Activated CD4-positive, alpha-beta T cell treated with anti-CD3 and anti-CD28 coated beads, Interleukin-2, amount 10 ng/mL, durations not matched to agents 24 days and 14 days (primary cell): ENCODE measurements around the gene FSCN2. TPM values are rescaled to one million over a fixed set of nuclear protein-coding genes. Genes with fewer than 3 reads are reported as not detected.
"Not testable (repeated sequence)": the region's sequence is repeated elsewhere in the genome, so short reads cannot be mapped to it uniquely, and the experiment has no call there.

Experiments
- DNase-seq: peaks from one replicate; pipeline ENCODE4 v3.0.0; 2022
- H3K27ac Mint-ChIP-seq: one replicate; pipeline ENCODE4 v1.8.0; 2022; ENCODE audit warnings: mild to moderate bottlenecking, mixed read lengths
- H3K27me3 Mint-ChIP-seq: one replicate; pipeline ENCODE4 v1.8.0; 2022; ENCODE audit warnings: mixed read lengths
- H3K36me3 Mint-ChIP-seq: one replicate; pipeline ENCODE4 v1.8.0; 2022; ENCODE audit warnings: low read depth, mild to moderate bottlenecking, mixed read lengths
- H3K4me1 Mint-ChIP-seq: one replicate; pipeline ENCODE4 v1.8.0; 2021; ENCODE audit warnings: mixed read lengths
- H3K4me3 Mint-ChIP-seq: one replicate; pipeline ENCODE4 v1.8.0; 2022; ENCODE audit warnings: mild to moderate bottlenecking, moderate library complexity, mixed read lengths
- H3K9me3 Mint-ChIP-seq: one replicate; pipeline ENCODE4 v1.8.0; 2021; ENCODE audit warnings: mixed read lengths
- intact Hi-C: fragments of 100-400 bp; cut with micrococcal nuclease; formaldehyde crosslinking; loops from one replicate; pipeline ENCODE4 v1.15.1; 2023
- total RNA-seq: library from RNA; stranded (reverse); gene quantifications from 2 replicates; pipeline ENCODE4 v1.2.3, GENCODE V29; 2022

FSCN2 gene
- total RNA-seq, 1 donor from 2014 or later: 0.51 TPM

DNA sequence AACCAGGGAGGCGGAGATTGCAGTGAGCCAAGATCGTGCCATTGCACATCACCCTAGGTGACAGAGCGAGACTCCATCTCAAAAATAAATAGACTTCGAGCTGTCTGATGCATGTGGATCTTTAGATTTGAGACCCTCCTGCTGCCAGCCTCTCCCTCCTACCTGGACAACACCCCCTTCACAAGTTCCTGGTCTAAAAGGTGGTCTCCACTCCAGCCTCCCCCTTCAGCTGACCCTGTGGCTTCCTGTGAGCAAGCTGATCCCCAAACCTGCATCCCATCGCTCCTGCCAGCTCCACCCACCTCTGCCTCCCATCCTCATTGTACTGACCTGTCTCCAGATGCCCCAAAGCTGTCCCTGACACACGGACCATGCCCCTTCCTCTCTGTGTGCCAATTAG is 51.1 kb downstream of the FSCN2 start:
- intact Hi-C loops: no loop called here
- peaks cover 10% of the 10 kb centered on the region for H3K4me1 Mint-ChIP-seq
- H3K27ac Mint-ChIP-seq: peak overlapping the region; percentile 6
- no peak overlapping the region for H3K4me3 Mint-ChIP-seq
- peaks cover 42% of the 10 kb centered on the region for H3K36me3 Mint-ChIP-seq
- H3K9me3 Mint-ChIP-seq: no peaks in the 10 kb centered on the region
- DNase-seq: no peak
- H3K27me3 Mint-ChIP-seq: no peaks in the 10 kb centered on the region

DNA sequence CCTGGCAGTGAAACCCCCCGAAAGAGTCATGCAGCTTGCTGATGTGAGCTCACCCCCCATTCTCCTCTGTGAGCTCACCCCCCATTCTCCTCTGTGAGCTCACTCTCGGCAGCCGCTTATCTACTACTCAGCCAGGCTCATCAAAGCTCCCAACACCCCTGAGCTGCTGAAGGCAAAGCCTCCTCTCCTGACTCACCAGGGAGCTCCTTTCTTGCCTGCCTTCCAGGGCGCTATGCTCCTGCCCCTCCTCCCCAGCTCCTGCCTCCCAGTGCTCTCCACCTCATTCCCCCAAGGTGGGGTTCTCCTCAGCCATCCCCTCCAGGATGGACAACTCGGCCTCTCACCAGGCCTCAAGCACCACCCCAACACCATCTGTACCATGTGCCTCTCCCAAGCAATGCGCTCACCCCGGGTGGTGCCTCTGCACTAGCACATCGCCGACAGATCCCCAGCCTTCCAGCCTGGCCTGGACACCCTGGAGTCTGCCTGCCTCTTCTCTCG is 51.7 kb downstream of the FSCN2 start:
- peaks cover 44% of the 10 kb centered on the region for H3K36me3 Mint-ChIP-seq
- no peaks in the 10 kb centered on the region for H3K27me3 Mint-ChIP-seq
- no peaks in the 10 kb centered on the region for H3K9me3 Mint-ChIP-seq
- no peak overlapping the region for H3K4me3 Mint-ChIP-seq
- intact Hi-C loops: no loop called here
- peak overlapping the region; percentile 5 for H3K27ac Mint-ChIP-seq
- no peak for DNase-seq
- peaks cover 10% of the 10 kb centered on the region for H3K4me1 Mint-ChIP-seq

DNA sequence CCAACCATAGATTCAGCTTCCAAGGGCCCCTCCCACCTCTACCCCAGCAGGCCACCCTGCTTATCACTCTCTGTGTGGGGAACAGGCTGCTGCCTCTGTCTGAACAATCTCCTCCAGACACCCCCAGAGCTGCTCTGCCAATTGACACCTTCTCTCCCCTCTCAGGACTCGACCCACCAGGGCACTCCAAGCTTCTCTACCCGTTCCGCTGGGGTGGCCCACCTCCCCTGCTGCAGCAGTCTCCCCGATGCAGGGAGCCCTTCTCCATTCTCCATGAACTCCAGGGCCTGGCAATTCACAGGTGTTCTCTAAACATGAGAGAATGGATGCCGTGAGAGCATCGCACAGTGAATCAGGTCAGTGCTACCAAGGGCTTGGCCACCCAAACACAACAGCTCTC is 52.3 kb downstream of the FSCN2 start:
- H3K27ac Mint-ChIP-seq: no peak overlapping the region
- peaks cover 10% of the 10 kb centered on the region for H3K4me1 Mint-ChIP-seq

DNA sequence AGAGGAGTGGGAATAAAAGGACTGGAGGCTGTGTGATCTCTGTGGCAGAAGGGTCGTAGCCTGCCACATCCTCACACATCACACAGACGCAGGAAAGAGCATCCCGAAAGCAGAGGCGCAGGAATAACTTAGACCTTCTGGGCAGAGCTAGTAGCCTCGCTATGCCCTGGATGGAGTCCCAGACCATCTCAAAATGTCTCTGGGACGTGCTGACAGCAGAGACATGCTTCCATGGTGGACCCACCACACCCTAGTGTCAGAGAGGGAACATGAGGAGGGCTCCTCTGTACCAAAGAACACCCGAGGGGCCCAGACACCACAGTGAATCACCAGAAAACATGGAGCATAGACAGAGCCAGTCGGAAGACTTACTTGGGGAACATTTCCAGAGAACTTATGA is 53.6 kb downstream of the FSCN2 start:
- Mint-ChIP-seq H3K36me3 (peaks cover 52% of the 10 kb centered on the region), H3K9me3 (no peaks in the 10 kb centered on the region), H3K4me1 (peaks cover 10% of the 10 kb centered on the region), H3K27me3 (no peaks in the 10 kb centered on the region), H3K4me3 (no peak overlapping the region), H3K27ac (no peak overlapping the region)
- no peak for DNase-seq
- intact Hi-C loops: no loop called here

More for the DNA sequence above, 52.3 kb downstream of the FSCN2 start:
- no peak for DNase-seq
- H3K27me3 Mint-ChIP-seq: no peaks in the 10 kb centered on the region
- H3K36me3 Mint-ChIP-seq: peaks cover 49% of the 10 kb centered on the region
- intact Hi-C loops: no loop called here
- H3K4me3 Mint-ChIP-seq: no peak overlapping the region
- H3K9me3 Mint-ChIP-seq: no peaks in the 10 kb centered on the region

DNA sequence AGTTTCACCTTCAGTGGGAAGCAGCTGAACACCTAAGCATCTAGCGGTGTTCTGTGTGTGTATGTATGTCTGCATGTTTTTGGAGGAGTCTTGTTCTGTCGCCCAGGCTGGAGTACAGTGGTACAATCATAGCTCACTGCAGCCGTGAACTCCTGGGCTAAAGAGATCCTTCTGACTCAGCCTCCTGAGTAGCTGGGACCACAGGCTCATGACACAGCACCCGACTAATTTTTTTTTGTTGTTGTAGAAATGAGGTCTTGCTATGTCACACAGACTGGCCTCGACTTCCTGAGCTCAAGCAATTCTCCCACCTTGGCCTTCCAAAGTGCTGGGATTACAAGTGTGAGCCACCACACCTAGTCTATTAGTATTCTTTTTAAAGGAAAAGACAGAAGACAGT is 54.2 kb downstream of the FSCN2 start:
- Mint-ChIP-seq H3K27ac (no peak overlapping the region), H3K4me1 (peaks cover 9% of the 10 kb centered on the region), H3K27me3 (no peaks in the 10 kb centered on the region), H3K9me3 (no peaks in the 10 kb centered on the region), H3K4me3 (no peak overlapping the region), H3K36me3 (peaks cover 53% of the 10 kb centered on the region)
- DNase-seq: no peak
- intact Hi-C loops: no loop called here

DNA sequence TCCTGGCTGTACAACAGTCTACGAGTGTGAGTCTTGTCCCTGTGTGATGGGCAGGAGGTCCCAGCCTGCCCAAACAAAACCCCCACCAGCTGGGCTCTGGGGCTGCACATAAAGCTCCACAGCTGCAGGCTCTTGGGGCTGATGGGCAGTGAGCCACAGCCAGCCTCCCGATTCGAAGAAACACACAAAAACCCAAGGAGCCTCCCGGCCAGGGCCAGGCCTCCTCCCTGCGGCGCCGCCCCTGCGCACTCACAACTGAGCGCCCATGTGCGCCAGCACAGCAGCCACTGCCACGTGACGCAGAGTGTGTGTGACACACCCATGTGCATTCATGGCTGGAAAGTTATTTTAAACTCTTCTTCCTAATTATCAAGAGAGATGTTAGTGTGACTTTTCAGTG is 54.6 kb downstream of the FSCN2 start:
- Mint-ChIP-seq H3K27me3 (no peaks in the 10 kb centered on the region), H3K27ac (no peak overlapping the region), H3K36me3 (peaks cover 53% of the 10 kb centered on the region), H3K9me3 (no peaks in the 10 kb centered on the region), H3K4me1 (peaks cover 7% of the 10 kb centered on the region), H3K4me3 (no peak overlapping the region)
- intact Hi-C loops: no loop called here
- no peak for DNase-seq

DNA sequence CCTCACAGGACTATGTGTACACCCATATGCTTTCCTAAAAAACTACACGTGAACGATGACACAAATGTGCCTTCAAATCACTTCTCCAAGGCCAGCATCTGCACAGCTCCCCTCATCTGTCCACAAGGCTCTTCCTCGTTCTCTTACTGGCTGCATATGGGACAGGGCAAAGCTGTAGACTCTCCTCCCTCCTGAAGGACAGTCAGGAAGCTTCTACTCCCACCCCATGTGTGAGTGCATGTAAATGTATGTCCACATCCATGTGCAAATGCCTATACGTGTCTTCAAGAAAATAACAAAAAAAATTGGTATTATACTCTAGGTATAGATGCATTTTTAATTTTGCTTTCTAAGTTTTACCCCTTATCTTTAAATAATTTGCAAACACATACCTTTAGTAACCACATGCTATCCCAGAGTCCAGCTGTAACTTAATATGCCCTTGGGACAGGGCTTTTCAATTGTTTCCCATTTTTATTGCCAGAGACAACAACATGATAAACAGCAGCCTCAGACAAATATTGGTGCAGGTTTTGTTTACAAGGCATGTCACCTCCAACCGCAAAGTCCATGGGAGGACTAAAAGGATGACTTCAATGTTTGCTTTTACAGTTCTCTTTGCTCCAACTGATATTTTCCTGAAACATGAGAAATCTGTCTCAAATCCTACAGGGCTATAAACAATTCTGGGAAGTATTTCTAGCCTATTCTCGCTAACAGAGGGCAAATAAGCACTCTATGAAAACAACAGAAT is 55.6 kb downstream of the FSCN2 start:
- Mint-ChIP-seq H3K36me3 (peaks cover 59% of the 10 kb centered on the region), H3K4me3 (no peak overlapping the region), H3K9me3 (no peaks in the 10 kb centered on the region), H3K27me3 (no peaks in the 10 kb centered on the region), H3K4me1 (peaks cover 3% of the 10 kb centered on the region), H3K27ac (no peak overlapping the region)
- intact Hi-C loops: no loop called here
- DNase-seq: no peak

DNA sequence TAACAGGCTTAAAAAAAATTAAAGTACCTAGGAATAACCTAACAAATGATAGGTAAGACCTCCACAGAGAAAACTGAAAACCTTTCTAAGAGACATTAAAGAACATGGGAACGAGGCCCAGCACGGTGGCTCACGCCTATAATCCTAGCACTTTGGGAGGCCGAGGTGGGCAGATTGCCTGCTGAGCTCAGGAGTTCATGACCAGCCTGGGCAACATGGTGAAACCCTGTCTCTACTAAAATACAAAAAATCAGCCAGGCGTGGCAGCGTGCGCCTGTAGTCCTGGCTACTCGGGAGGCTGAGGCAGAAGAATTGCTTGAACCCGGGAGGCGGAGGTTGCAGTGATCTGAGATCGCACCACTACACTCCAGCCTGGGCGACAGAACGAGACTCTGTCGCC is 56.6 kb downstream of the FSCN2 start:
- H3K9me3 Mint-ChIP-seq, H3K4me3 Mint-ChIP-seq, H3K27ac Mint-ChIP-seq, DNase-seq, H3K4me1 Mint-ChIP-seq, H3K27me3 Mint-ChIP-seq, intact Hi-C loops: not testable (repeated sequence)
- H3K36me3 Mint-ChIP-seq: peaks cover 59% of the 10 kb centered on the region

DNA sequence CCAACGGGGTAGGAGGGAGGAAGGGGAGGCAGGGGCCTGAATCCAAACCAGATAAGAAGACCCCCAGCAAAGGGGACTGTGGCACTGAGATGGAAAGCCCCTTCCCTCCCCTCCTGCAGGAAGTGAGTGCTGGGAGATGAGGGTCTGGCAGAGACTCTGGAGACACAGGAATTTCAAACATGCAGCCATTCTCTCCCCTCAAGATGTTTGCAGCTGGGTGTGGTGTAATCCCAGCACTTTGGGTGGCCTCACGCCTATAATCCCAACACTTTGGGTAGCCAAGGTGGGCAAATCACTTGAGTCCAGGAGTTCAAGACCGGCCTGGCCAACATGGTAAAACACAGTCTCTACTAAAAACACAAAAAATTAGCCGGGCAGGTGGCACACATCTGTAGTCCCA is 57.9 kb downstream of the FSCN2 start:
- peaks cover 59% of the 10 kb centered on the region for H3K36me3 Mint-ChIP-seq
- no peak overlapping the region for H3K27ac Mint-ChIP-seq
- no peak for DNase-seq
- H3K27me3 Mint-ChIP-seq: no peaks in the 10 kb centered on the region
- H3K9me3 Mint-ChIP-seq: no peaks in the 10 kb centered on the region
- no peak overlapping the region for H3K4me3 Mint-ChIP-seq
- H3K4me1 Mint-ChIP-seq: no peaks in the 10 kb centered on the region
- intact Hi-C loops: no loop called here

Other genes starting within 250 kb of the FSCN2 start
- gene SLC38A10, start 233.1 kb upstream of the FSCN2 start, total RNA-seq: 98.0 and 105 TPM in 2 replicates
- 0.05 TPM in 1 of 2 replicates, not detected in the other for gene BAHCC1, start 132.9 kb upstream of the FSCN2 start, total RNA-seq
- gene ACTG1, start 15.6 kb upstream of the FSCN2 start, total RNA-seq: 3,353 and 3,420 TPM in 2 replicates
- gene FAAP100, start 24.0 kb downstream of the FSCN2 start, total RNA-seq: 72.2 and 76.5 TPM in 2 replicates
- gene NPLOC4, start 108.7 kb downstream of the FSCN2 start, total RNA-seq: 142 and 147 TPM in 2 replicates
- gene TSPAN10, start 108.8 kb downstream of the FSCN2 start, total RNA-seq: 0.14 and 0.37 TPM in 2 replicates
- 3.7 and 5.7 TPM in 2 replicates for gene PDE6G, start 128.2 kb downstream of the FSCN2 start, total RNA-seq
- gene OXLD1, start 138.2 kb downstream of the FSCN2 start, total RNA-seq: 52.8 and 57.8 TPM in 2 replicates
- gene CCDC137, start 138.4 kb downstream of the FSCN2 start, total RNA-seq: 54.7 and 60.2 TPM in 2 replicates
- gene ARL16, start 155.4 kb downstream of the FSCN2 start, total RNA-seq: 34.9 and 37.6 TPM in 2 replicates
- gene HGS, start 155.6 kb downstream of the FSCN2 start, total RNA-seq: 136 and 137 TPM in 2 replicates
- gene MRPL12, start 175.0 kb downstream of the FSCN2 start, total RNA-seq: 232 and 233 TPM in 2 replicates
- 48.6 and 52.7 TPM in 2 replicates for gene SLC25A10, start 183.9 kb downstream of the FSCN2 start, total RNA-seq